ENCODE measurements around the gene TARBP2.

DNA sequence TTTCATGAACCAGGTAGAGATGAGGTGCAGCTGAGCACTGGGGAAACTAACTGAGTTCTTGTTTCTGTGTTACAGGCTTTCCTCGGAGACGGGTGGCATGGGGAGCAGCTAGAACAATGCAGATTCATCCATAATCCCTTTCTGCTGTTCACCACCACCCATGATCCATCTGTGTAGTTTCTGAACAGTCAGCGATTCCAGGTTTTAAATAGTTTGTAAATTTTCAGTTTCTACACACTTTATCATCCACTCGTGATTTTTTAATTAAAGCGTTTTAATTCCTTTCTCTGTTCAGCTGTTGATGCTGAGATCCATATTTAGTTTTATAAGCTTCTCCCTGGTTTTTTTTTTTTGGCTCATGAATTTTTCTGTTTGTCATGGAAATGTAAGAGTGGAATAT lies 21.8 kb upstream of the TARBP2 start:
- TF ChIP-seq CTCF (IDR thresholded peaks at IDR 0.05 in 8 of 11, conservative IDR thresholded peaks at IDR 0.05 in 3 of 11) (no peak), POLR2A (IDR thresholded peaks at IDR 0.05) (no peak)

Measured in spleen (tissue), 7 donors.